HPDE6-E6E7 (cell line): ENCODE data around the gene ETFDH.
A peak's percentile ranks its signal among the peaks of the same experiment; 100 is the strongest.
"Not testable (repeated sequence)": the region's sequence is repeated elsewhere in the genome, so short reads cannot be mapped to it uniquely, and the experiment has no call there.

Source experiments
- DNase-seq: peaks from one replicate; pipeline ENCODE4 v3.0.0; 2011; ENCODE audit warnings: missing footprints; ENCODE audit errors: extremely low spot score

ETFDH gene

DNA sequence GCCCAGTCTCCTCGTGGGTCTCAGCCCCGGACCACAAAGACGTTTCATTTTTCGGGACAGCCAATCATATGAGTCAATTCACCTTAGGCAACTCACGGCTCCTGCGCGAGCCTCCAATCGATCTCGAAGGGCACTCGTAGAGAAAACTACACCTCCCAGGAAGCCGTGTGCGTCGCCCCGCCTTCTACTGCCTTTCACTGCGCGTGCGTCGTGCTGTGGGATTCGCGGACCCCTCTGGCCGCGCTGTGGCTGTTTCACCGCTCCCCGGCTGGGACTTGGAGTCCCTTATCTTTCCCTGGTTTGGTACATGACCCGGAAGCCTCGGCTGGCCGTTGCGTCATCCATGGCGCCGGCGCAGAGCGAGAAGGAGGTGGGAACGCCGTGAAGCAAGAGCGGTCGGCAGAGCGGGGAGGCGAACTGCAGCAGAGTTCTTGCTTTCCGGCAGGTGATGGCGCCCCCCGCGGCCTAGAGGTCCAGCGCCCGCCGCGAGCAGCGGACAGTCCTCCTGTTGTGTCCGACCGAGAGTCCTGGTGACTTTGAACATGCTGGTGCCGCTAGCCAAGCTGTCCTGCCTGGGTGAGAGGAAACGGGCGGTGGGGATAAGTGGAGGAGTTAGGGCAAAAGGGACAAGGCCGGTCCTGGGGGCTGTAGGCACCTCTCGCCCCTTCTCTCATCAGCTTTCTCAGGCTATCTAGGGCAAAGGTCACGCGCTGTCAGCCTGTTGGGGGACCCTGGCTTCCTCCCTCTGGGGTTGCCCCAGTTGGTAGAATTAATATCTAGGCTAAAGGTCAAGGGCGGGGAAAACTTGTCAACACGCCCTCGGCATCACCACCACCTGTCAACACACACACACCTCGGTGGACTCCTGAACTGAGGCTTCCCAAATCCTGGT is at the start of gene ETFDH:
Gene ETFDH, plus strand, starts transcription at position 382 of the 892 bp plus-strand sequence. Its CDS starts 161 bp downstream, at position 543.
- DNase-seq = peak; percentile 98

DNA sequence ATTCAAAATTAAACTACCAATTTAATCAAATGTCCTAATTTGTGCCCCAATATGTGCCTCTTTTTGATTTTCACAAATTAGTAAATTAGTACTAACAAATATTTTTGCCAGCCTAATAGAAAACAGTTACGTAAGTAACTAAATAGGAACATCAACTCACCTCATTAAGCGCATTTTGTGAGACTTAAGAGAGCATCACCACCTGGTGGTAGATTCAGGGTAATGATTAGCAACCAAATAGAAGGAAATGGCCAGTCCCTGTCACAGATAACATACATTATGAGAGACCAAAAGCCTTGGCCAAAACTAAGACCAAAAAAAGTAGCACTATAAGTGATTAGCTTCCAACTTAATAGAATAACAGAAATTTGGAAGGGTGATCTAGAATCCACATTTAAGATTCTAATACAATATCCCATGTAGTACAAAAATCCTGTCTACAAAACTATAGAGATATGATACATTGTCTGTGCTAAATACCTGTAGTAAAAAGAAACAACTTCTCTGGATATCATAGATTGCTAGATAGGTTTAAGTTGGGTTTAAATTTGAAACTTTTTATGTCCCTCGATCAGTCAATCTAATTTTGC is 47.1 kb upstream of the ETFDH start:
- DNase-seq = peak; percentile 20

DNA sequence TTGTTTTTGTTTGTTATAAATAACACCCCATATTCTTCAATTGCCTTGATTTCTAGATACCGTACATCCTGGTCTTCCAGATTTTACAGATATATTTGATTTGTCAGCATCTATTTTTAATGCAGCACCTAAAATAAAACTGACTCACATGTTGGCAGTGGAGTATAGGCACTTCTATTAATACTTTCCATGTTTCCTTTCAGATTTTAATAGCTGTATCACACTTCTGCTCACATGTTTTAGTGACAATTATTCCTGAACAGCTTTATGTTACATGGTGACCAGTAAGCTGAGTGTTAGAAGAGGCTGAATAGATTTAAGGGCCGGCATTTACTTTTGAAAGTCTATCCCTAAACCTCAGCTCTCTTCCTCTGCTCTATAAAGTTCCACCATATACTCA is 46.6 kb upstream of the ETFDH start:
- DNase-seq = no peak

DNA sequence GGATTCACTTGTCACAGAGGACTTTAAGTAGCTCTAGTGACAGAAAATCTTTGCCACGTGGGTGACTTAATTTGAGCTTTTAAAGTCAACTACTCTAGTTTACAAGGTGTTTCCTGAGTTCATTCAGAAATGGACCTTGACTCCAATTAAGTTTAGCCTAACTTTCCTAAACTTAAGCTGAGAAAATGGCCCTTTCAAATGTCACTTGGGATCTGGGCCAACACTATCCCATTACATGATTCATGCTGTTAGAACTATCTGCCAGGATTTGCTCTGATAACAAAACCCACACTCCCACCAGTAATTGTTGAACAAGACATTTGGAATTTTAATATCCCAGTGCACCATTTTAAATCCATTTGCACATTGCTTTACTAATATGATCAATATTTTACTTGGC is 41.2 kb upstream of the ETFDH start:
- DNase-seq = no peak

DNA sequence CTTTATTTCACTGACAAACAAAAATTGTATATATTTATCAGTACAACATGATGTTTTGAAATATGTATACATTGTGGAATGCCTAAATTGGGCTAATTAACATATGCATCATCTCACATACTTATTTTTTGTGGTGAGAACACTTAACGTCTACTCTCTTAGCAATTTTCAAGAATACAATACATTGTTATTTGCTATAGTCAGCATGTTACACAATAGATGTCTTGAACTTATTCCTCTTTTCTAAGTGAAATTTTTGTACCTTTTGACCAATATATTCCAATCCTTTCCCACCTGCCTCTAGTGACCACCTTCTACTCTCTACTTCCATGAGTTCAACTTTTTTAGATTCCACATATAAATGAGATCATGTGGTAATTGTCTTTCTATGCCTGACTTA is 35.5 kb upstream of the ETFDH start:
- no peak for DNase-seq

DNA sequence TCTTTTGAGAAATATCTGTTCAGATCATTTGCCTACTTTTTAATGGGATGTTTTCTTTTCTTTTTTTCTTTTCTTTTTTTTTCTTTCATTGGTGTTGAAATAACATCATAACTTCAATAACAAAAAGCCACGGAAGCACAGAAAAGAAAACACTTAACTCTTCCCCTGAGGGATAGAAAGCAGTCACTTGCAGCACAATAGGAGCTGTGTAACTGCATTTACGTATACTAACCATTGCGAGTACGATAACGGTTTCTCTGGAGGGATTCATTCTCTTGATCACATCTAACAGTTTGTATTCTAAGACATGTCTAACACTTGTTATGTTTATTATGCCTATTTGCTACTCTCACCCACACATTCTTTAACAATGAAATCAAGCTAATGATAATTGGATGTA is 27.7 kb upstream of the ETFDH start:
- DNase-seq = no peak

DNA sequence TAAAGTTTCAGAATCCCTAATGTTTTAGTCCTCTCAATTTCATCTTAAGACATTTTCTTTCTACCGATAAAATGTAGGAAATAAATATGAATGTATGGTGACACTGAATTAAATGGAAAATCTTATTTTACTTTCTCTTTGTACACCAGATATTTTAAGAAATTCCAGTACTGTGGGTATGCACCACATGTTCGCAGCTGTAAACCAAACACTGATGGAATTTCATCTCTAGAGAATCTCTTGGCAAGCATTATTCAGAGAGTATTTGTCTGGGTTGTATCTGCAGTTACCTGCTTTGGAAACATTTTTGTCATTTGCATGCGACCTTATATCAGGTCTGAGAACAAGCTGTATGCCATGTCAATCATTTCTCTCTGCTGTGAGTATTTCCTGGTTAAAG is 27.3 kb upstream of the ETFDH start:
- no peak for DNase-seq

DNA sequence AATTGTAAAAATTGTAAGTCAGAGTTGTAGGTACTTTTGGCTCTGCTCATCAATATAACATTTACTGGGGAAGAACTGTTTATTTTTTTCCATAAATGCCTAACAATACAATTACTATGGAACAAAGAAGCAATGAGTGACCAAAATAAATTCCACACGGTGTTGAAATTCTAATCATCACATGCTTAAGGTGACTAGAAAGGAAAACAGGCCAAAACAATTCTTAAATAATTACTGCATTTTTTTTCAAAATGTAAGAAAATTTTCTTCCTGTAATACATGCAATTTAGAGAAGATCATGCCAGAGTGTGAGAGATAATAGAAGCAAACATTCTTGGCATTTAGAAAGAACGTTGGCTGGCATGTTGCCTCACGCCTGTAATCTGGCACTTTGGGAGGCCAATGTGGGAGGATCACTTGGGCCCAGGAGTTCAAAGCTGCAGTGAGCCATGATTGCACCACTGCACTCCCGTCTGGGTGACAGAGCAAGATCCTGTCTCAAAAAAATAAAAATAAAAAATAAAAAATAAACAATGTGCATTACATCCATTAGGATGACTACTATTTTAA is 22.9 kb upstream of the ETFDH start:
- DNase-seq = no peak

DNA sequence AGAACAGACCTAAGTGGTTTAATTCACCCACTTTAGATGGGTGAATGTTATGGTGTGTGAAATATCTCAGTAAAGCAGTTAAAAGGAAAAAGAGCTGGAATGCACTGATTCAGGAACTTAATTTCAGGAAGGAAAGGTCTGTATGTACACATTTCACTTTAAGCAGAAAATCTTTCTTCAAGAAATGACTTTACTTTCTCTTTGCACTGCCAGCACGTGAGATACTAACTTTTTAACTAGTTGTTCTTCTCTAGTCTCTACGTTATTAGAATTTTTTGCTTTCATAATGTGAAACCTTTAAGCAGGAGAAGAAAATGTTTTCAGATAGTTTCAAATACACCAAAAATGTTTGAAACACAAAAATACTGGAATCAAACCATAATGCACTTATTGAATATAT is 19.2 kb upstream of the ETFDH start:
- no peak for DNase-seq

DNA sequence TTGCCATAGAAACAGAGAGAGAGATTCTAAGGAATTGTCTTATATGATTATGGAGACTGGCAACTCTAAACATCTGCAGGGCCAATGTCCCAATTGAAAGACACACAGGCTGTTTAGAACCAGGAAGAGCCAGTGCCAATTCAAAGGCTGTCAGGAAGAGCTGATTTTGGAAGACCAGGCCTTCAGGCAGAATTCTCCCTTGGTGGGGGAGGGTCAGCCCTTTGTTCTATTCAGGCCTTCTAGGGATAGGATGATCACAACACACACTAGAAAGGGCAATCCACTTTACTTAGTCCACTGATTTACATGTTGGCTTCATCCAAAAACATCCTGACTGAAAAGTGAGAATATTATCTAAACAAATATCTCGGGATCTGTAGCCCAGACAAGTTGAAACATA is 15.7 kb upstream of the ETFDH start:
- no peak for DNase-seq

DNA sequence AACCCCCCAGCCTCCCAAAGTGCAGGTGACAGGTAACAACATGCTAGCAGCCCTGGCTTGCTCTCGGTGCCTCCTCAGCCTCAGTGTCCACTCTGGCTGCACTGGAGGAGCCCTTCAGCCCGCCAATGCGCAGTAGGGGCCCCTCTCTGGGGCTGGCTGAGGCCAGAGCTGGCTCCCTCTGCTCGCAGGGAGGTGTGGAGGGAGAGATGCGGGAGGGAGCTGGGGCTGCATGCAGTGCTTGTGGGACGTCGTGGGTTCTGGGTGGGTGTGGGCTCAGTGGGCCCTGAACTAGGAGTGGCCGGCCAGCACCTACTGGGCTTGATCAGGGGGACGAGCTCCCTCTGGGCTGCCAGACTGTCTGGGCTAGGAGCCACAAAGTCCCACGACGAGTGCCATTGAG is 14.8 kb upstream of the ETFDH start:
- no peak for DNase-seq

DNA sequence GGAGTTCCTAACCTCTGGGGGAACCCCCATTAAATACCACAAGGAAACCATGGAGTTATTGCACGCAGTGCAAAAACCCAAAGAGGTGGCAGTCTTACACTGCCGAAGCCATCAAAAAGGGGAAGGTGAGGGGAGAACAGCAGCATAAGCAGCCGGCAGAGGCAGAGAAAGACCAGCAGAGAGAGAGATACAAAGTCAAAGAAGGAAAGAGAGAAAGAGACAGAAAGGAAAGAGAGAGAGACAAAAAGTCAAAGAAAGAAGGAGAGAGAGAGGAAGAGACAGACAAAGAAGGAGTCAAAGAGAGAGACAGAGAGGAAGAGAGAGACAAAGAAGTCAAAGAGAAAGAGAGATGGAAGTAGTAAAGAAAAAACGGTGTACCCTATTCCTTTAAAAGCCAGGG is 8.8 kb upstream of the ETFDH start:
- not testable (repeated sequence) for DNase-seq

DNA sequence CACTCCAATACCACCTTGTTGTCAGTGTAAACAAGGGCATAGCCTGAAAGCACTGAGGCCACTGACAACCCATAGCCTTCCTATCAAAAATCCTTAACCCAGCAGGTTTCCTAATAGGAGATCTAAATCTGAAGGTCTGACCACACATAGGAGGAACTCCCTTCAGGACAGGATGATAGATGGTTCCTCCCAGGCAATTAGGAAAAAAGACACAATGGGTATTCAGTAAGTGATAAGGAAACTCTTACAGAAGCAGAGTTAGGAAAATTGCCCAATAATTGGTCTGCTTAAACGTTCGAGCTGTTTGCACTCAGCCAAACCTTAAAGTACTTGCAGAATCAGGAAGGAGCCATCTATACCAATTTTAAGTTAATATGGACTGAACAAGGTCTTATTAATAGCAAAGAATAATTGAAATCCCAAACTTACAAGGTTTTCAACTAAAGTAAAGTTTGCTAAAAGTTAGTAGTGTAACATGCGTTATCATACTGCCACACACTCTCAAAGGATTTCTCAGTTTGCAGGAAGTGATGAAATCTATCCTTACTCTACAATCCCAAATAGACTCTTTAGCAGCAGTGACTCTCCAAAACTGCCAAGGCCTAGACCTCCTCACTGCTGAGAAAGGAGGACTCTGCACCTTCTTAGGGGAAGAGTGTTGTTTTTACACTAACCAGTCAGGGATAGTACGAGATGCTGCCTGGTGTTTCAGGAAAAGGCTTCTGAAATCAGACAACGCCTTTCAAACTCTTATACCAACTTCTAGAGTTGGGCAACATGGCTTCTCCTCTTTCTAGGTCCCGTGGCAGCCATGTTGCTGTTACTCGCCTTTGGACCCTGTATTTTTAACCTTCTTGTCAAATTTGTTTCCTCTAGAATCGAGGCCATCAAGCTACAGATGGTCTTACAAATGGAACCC is 8.1 kb upstream of the ETFDH start:
- not testable (repeated sequence) for DNase-seq

DNA sequence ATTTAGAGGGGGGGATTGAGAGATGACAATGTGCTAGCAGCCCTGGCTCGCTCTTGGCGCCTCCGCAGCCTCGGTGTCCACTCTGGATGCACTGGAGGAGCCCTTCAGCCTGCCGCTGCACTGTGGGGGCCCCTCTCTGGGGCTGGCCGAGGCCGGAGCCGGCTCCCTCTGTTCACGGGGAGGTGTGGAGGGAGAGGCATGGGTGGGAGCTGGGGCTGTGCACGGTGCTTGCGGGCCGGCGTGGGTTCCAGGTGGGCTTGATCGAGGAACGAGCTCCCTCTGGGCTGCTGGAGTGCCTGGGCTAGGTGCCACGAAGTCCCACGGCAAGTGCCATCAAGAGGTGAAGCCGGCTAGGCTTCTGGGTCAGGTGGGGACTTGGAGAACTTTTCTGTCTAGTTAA is 7.3 kb upstream of the ETFDH start:
- DNase-seq = no peak

DNA sequence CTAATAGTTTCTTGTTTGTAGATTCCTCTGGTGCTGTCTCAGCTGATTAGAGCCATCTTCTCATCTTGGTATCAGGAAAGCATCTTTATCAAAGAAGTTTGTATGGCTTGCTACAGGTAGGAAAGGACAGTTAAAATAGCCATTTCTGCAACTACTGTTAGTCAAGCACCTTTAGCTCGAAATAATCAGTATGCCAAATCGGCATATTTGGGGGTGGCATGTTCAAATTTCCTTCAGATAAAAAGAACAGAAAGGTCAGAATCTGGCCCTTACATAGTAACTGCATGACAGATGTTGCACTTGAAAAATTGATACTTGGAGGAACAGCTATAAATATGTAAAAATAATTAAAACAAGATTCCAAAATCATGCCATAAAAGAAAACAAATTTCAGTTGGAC is 5.2 kb upstream of the ETFDH start:
- DNase-seq = no peak

DNA sequence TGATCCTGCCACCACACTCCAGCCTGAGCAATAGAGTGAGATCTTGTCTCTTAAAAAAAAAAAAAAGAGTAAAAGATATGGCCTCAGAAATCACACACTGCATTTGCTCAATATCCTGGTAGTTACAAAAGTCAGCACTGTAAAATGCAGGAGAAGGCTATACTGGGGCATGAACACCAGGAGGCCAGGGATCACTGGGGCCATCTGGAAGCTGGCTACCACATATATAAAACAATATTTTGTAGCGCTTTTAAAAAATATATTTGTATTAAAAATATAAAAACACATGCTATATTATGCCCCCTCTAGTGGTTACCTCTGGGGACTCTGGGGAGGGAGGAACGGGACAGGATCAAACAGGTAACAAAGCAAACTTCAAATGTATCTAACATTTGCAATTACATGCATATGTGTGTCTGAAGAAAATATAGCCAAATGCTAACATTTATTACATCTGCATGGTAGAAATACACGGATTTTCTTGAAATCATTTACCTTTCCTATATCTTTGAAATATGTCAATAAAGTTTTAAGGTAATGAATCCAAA is 4.4 kb upstream of the ETFDH start:
- DNase-seq = peak; percentile 37

DNA sequence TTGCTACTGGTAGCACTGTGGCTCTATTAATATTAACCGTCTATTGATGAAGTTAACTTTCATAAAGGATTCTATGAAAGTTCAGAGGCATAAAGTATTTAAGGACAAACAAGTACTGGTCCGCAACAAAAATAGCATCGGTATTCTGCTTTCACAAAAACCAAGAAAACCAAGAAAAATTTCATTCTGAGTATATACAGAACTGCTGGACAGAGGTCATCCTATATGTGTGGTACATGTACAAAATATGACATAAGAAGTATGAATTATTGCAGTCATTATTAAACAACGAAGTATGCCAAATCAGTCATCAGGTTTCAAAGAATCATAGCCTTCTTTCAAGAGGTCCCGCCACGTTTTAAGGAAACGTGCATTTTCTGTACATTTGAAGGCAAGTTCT is 2.8 kb upstream of the ETFDH start:
- no peak for DNase-seq

DNA sequence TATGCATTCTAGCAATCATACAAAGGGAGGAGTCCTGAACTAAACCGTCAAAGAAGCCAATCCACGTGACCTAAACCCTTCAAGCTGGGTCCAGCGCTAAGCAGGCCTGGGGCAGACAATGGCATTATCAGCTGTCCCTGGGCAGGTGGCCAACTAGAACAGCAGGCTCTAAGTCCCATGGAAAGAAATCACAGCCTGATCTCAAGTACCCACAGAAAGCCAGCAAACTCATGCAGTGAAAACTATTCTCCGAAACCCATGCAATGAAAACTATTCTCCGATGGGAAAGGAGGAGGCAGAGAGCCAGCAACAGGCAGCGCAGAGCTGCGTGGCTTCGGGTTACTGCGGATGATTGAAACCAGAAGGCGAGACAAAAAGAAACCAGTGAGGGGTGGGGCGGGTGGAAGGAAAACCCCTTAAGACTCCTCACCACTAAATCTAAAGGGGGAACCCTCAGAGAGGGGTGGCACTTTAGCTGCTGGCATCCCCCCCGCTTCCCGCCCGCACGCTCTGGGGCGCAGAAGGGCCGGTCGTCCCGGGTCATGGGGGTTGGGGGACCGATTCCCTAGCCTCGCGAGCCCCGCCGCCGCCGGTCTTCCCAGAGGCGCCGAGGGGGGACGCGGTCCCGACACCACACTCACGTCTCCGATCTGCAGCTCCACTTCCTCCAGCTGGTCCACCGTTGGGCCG is 976 bp upstream of the ETFDH start:
- peak; percentile 46 for DNase-seq

DNA sequence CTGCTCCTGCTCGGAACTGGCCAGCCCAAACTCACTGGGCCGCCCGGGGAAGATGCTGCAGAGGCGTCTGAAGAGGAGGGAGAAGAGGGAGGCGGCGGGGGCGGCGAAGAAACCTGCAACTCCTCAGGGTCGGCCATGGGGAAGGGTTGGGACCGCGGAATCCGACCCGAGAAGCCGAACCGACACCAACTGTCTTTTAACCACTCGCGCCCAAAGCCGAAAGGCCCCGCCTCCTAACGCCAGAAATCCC is 506 bp upstream of the ETFDH start, which contains the start of gene C4orf46:
Gene C4orf46, minus strand, starts transcription at position 223 of the 250 bp plus-strand sequence. Its CDS starts 86 bp downstream, at position 137.
- DNase-seq = no peak

DNA sequence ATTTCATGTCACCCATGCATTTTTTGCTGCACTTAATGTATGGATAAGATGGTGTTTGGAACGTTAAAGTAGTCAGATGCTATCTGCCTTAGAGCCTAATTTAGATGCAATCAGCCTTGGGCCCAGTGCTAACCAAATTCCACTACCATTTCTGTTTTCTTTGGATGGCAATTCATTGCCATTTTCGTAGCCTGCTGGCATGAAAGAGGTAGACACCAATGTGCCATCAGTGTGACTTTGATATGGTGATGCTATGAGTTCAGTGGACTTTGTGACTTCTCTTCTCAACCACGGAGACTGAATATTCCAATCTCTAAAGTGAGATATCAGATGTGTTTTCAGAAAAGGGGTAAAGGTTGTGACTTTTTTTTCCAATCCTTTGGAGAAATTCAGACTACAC is 1.5 kb downstream of the ETFDH start:
- no peak for DNase-seq

DNA sequence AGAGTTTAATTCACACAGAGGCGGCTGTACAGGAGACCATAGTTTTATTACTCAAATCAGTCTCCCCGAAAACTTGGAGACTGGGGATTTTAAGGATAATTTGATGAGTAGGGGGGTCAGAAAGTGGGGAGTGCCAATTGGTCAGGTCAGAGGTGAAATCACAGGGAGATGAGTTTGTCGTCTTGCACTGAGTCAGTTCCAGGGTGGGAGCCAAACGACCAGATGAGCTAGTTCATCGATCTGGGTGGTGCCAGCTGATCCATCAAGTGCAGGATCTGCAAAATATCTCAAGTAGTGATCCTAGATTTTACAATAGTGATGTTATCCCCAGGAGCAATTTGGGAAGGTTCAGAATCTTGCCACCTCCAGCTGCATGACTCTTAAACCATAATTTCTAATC is 4.0 kb downstream of the ETFDH start:
- DNase-seq = no peak
